ENCODE results near the gene KHK. TPM values are rescaled to one million over a fixed set of nuclear protein-coding genes. Genes with fewer than 3 reads are reported as not detected.

Gene KHK
- total RNA-seq, 1 donor, result 0.36 TPM

- no peak for DNase-seq (ENCODE audit: insufficient read length, low spot score, missing footprints)
- no peak overlapping the region for H2AFZ ChIP-seq (ENCODE audit: low read length)
- peaks cover 5% of the 10 kb centered on the region for H3K4me1 ChIP-seq (ENCODE audit: insufficient read depth, low read length)
- peaks cover 48% of the 10 kb centered on the region for H3K36me3 ChIP-seq (ENCODE audit: insufficient read depth, low read length)
- H3K4me3 ChIP-seq (ENCODE audit: insufficient read depth, low read length), result no peak overlapping the region
- H3K27ac ChIP-seq (ENCODE audit: low read depth, low read length), result no peak overlapping the region
- TF ChIP-seq CTCF (IDR thresholded peaks at IDR 0.05; ENCODE audit: extremely low read depth, low read depth, low read length), result no peak
- H3K27me3 ChIP-seq (ENCODE audit: insufficient read depth, low read length), result no peaks in the 10 kb centered on the region
- H3K79me2 ChIP-seq (ENCODE audit: insufficient read depth, low read length), result peaks cover 3% of the 10 kb centered on the region
- peaks cover 8% of the 10 kb centered on the region for H4K20me1 ChIP-seq (ENCODE audit: insufficient read depth, low read length)
- H3K4me2 ChIP-seq (ENCODE audit: insufficient read depth, low read length), result no peak overlapping the region
- H3K9me3 ChIP-seq (ENCODE audit: low read depth, low read length), result no peaks in the 10 kb centered on the region
These were observed 27.3 kb upstream of the KHK start for GRCh38 chr2:27059141-27059820.

GRCh38 chr2:27060323-27060722, 26.2 kb upstream of the KHK start:
- Histone ChIP-seq H3K9me3 (ENCODE audit: low read depth, low read length) (no peaks in the 10 kb centered on the region), H3K4me1 (ENCODE audit: insufficient read depth, low read length) (peaks cover 5% of the 10 kb centered on the region), H4K20me1 (ENCODE audit: insufficient read depth, low read length) (peaks cover 8% of the 10 kb centered on the region), H3K4me2 (ENCODE audit: insufficient read depth, low read length) (no peak overlapping the region), H3K27me3 (ENCODE audit: insufficient read depth, low read length) (no peaks in the 10 kb centered on the region), H3K4me3 (ENCODE audit: insufficient read depth, low read length) (no peak overlapping the region), H3K79me2 (ENCODE audit: insufficient read depth, low read length) (peaks cover 5% of the 10 kb centered on the region), H3K27ac (ENCODE audit: low read depth, low read length) (no peak overlapping the region), H3K36me3 (ENCODE audit: insufficient read depth, low read length) (peaks cover 43% of the 10 kb centered on the region), H2AFZ (ENCODE audit: low read length) (no peak overlapping the region)
- no peak for TF ChIP-seq CTCF (IDR thresholded peaks at IDR 0.05; ENCODE audit: extremely low read depth, low read depth, low read length)
- no peak for DNase-seq (ENCODE audit: insufficient read length, low spot score, missing footprints)

GRCh38 chr2:27065128-27065527, 21.4 kb upstream of the KHK start:
- H3K36me3 ChIP-seq (ENCODE audit: insufficient read depth, low read length), result peaks cover 50% of the 10 kb centered on the region
- TF ChIP-seq CTCF (IDR thresholded peaks at IDR 0.05; ENCODE audit: extremely low read depth, low read depth, low read length), result no peak
- no peak overlapping the region for H3K4me3 ChIP-seq (ENCODE audit: insufficient read depth, low read length)
- H4K20me1 ChIP-seq (ENCODE audit: insufficient read depth, low read length), result peaks cover 33% of the 10 kb centered on the region
- no peak overlapping the region for H3K4me2 ChIP-seq (ENCODE audit: insufficient read depth, low read length)
- DNase-seq (ENCODE audit: insufficient read length, low spot score, missing footprints), result no peak
- no peak overlapping the region for H2AFZ ChIP-seq (ENCODE audit: low read length)
- H3K4me1 ChIP-seq (ENCODE audit: insufficient read depth, low read length), result peaks cover 23% of the 10 kb centered on the region
- no peak overlapping the region for H3K27ac ChIP-seq (ENCODE audit: low read depth, low read length)
- peaks cover 42% of the 10 kb centered on the region for H3K79me2 ChIP-seq (ENCODE audit: insufficient read depth, low read length)
- no peaks in the 10 kb centered on the region for H3K27me3 ChIP-seq (ENCODE audit: insufficient read depth, low read length)
- no peaks in the 10 kb centered on the region for H3K9me3 ChIP-seq (ENCODE audit: low read depth, low read length)

- peaks cover 55% of the 10 kb centered on the region for H3K79me2 ChIP-seq (ENCODE audit: insufficient read depth, low read length)
- no peak overlapping the region for H3K4me3 ChIP-seq (ENCODE audit: insufficient read depth, low read length)
- peak; percentile 70 for DNase-seq (ENCODE audit: insufficient read length, low spot score, missing footprints)
- H3K9me3 ChIP-seq (ENCODE audit: low read depth, low read length), result no peaks in the 10 kb centered on the region
- no peak overlapping the region for H2AFZ ChIP-seq (ENCODE audit: low read length)
- H4K20me1 ChIP-seq (ENCODE audit: insufficient read depth, low read length), result peaks cover 34% of the 10 kb centered on the region
- no peak overlapping the region for H3K27ac ChIP-seq (ENCODE audit: low read depth, low read length)
- TF ChIP-seq CTCF (IDR thresholded peaks at IDR 0.05; ENCODE audit: extremely low read depth, low read depth, low read length), result no peak
- H3K4me1 ChIP-seq (ENCODE audit: insufficient read depth, low read length), result peaks cover 35% of the 10 kb centered on the region
- no peaks in the 10 kb centered on the region for H3K27me3 ChIP-seq (ENCODE audit: insufficient read depth, low read length)
- H3K36me3 ChIP-seq (ENCODE audit: insufficient read depth, low read length), result peaks cover 48% of the 10 kb centered on the region
- H3K4me2 ChIP-seq (ENCODE audit: insufficient read depth, low read length), result no peak overlapping the region
These were observed 19.2 kb upstream of the KHK start for GRCh38 chr2:27067385-27067784.

Data from osteoblast (primary cell).